ENCODE data around the gene RTRAF.

Gene RTRAF

GRCh38 chr14:51996148-51996746 lies 6.9 kb downstream of the RTRAF start:
- DNase-seq (ENCODE audit: low read depth): no peak

GRCh38 chr14:51998348-51998747 lies 9.0 kb downstream of the RTRAF start:
- no peak for DNase-seq (ENCODE audit: low read depth)

GRCh38 chr14:51999084-51999483 lies 9.7 kb downstream of the RTRAF start:
- no peak for DNase-seq (ENCODE audit: low read depth)

- no peak for DNase-seq (ENCODE audit: low read depth)
Observed at GRCh38 chr14:52000019-52000582, 10.8 kb downstream of the RTRAF start.

GRCh38 chr14:52000696-52001095 lies 11.3 kb downstream of the RTRAF start:
- no peak for DNase-seq (ENCODE audit: low read depth)

- no peak for DNase-seq (ENCODE audit: low read depth)
Observed at GRCh38 chr14:52002542-52002941, 13.2 kb downstream of the RTRAF start.

GRCh38 chr14:52003324-52003723 lies 14.0 kb downstream of the RTRAF start:
- DNase-seq (ENCODE audit: low read depth): no peak

- DNase-seq (ENCODE audit: low read depth): no peak
Observed at GRCh38 chr14:52005625-52006024, 16.3 kb downstream of the RTRAF start.

GRCh38 chr14:52006361-52006760 lies 17.0 kb downstream of the RTRAF start:
- DNase-seq (ENCODE audit: low read depth): no peak

GRCh38 chr14:52007211-52007610 lies 17.9 kb downstream of the RTRAF start:
- DNase-seq (ENCODE audit: low read depth): no peak

- DNase-seq (ENCODE audit: low read depth): no peak
Observed at GRCh38 chr14:52007637-52008036, 18.3 kb downstream of the RTRAF start.

- no peak for DNase-seq (ENCODE audit: low read depth)
Observed at GRCh38 chr14:52008136-52008535, 18.8 kb downstream of the RTRAF start.

- DNase-seq (ENCODE audit: low read depth): no peak
Observed at GRCh38 chr14:52010173-52010693, 20.9 kb downstream of the RTRAF start.

- DNase-seq (ENCODE audit: low read depth): no peak
Observed at GRCh38 chr14:52011523-52011922, 22.2 kb downstream of the RTRAF start.

GRCh38 chr14:52012635-52013034 lies 23.3 kb downstream of the RTRAF start:
- no peak for DNase-seq (ENCODE audit: low read depth)

- DNase-seq (ENCODE audit: low read depth): no peak
Observed at GRCh38 chr14:52013984-52014600, 24.7 kb downstream of the RTRAF start.

GRCh38 chr14:52014601-52015267 lies 25.4 kb downstream of the RTRAF start:
- no peak for DNase-seq (ENCODE audit: low read depth)

GRCh38 chr14:52015411-52016030 lies 26.2 kb downstream of the RTRAF start:
- no peak for DNase-seq (ENCODE audit: low read depth)

- no peak for DNase-seq (ENCODE audit: low read depth)
Observed at GRCh38 chr14:52018252-52018651, 28.9 kb downstream of the RTRAF start.

- no peak for DNase-seq (ENCODE audit: low read depth)
Observed at GRCh38 chr14:52018970-52019369, 29.6 kb downstream of the RTRAF start.

GRCh38 chr14:52020161-52020714 lies 30.9 kb downstream of the RTRAF start:
- DNase-seq (ENCODE audit: low read depth): no peak

Measured in stimulated activated CD4-positive, alpha-beta T cell treated with anti-CD3 and anti-CD28 coated beads, Interleukin-2, amount 100 ng/mL, for 4 hours (primary cell).